HG03354 (cell line): ENCODE measurements around the gene RPS27L.
A peak's percentile ranks its signal among the peaks of the same experiment; 100 is the strongest.

Experiments
- ATAC-seq: cut with Tn5 transposase; IDR thresholded peaks from one replicate; pipeline ENCODE4 v1.9.1; 2021; ENCODE audit warnings: mild to moderate bottlenecking; ENCODE audit not compliant: unreplicated experiment, poor library complexity, severe bottlenecking

RPS27L gene

GRCh38 chr15:63188926-63189871 is 31.9 kb upstream of the RPS27L start, which contains the start of gene RAB8B:
Gene RAB8B (plus strand): TSS chr15:63189606. CDS start chr15:63189625, 19 bp downstream.
- peak; percentile 78 for ATAC-seq

GRCh38 chr15:63188247-63188925 is 31.1 kb upstream of the RPS27L start:
- ATAC-seq, result no peak

GRCh38 chr15:63187589-63188226 is 30.4 kb upstream of the RPS27L start:
- no peak for ATAC-seq

GRCh38 chr15:63186065-63186464 is 28.8 kb upstream of the RPS27L start:
- no peak for ATAC-seq

GRCh38 chr15:63185206-63185605 is 27.9 kb upstream of the RPS27L start:
- no peak for ATAC-seq

- no peak for ATAC-seq
These were observed 24.4 kb upstream of the RPS27L start for GRCh38 chr15:63181648-63182047.

GRCh38 chr15:63180746-63181145 is 23.5 kb upstream of the RPS27L start:
- no peak for ATAC-seq

- ATAC-seq, result no peak
These were observed 20.8 kb upstream of the RPS27L start for GRCh38 chr15:63178034-63178433.

GRCh38 chr15:63176302-63176701 is 19.0 kb upstream of the RPS27L start:
- ATAC-seq, result no peak

- ATAC-seq, result no peak
These were observed 15.7 kb upstream of the RPS27L start for GRCh38 chr15:63172851-63173451.

GRCh38 chr15:63172376-63172775 is 15.1 kb upstream of the RPS27L start:
- no peak for ATAC-seq

- ATAC-seq, result no peak
These were observed 12.5 kb upstream of the RPS27L start for GRCh38 chr15:63169788-63170187.

- ATAC-seq, result no peak
These were observed 8.9 kb upstream of the RPS27L start for GRCh38 chr15:63166219-63166618.

GRCh38 chr15:63165166-63165859 is 8.0 kb upstream of the RPS27L start:
- ATAC-seq, result no peak

- ATAC-seq, result no peak
These were observed 5.9 kb upstream of the RPS27L start for GRCh38 chr15:63163217-63163616.

- ATAC-seq, result no peak
These were observed 3.4 kb upstream of the RPS27L start for GRCh38 chr15:63160638-63161037.

GRCh38 chr15:63157891-63158431 is 684 bp upstream of the RPS27L start:
- ATAC-seq, result peak; percentile 35

GRCh38 chr15:63156755-63157117 is 541 bp downstream of the RPS27L start:
- peak; percentile 15 for ATAC-seq

GRCh38 chr15:63156086-63156710 is 1.1 kb downstream of the RPS27L start:
- ATAC-seq, result no peak
